ENCODE measurements around the gene S100A1. TPM values are rescaled to one million over a fixed set of nuclear protein-coding genes. Genes with fewer than 3 reads are reported as not detected.

Gene S100A1
- total RNA-seq, 1 donor from 2014 or later, result 1.2 TPM

DNA sequence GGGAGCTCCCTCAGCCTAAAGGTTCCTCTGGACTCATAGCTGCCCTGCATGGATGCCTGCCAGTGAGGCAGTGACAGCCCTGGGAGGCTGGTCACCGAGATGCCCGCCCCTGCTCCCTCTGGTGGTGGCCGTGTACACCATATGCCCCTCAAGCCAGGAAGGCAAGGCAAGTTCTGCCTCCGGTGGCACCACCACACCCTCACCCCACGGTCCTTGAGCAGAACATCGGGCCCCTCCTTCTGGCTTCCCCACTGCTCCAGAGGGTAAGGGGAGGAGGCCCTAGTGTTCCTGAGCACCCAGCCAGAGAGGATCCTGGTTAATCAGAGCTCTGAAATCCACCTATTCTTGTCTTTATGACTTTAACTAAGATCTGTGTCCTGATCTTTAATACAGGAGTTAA lies 10.6 kb upstream of the S100A1 start:
- H3K36me3 Mint-ChIP-seq (ENCODE audit: low read depth), result peaks cover 10% of the 10 kb centered on the region
- DNase-seq (ENCODE audit: low spot score), result peak; percentile 88
- TF ChIP-seq, protein P1, sequence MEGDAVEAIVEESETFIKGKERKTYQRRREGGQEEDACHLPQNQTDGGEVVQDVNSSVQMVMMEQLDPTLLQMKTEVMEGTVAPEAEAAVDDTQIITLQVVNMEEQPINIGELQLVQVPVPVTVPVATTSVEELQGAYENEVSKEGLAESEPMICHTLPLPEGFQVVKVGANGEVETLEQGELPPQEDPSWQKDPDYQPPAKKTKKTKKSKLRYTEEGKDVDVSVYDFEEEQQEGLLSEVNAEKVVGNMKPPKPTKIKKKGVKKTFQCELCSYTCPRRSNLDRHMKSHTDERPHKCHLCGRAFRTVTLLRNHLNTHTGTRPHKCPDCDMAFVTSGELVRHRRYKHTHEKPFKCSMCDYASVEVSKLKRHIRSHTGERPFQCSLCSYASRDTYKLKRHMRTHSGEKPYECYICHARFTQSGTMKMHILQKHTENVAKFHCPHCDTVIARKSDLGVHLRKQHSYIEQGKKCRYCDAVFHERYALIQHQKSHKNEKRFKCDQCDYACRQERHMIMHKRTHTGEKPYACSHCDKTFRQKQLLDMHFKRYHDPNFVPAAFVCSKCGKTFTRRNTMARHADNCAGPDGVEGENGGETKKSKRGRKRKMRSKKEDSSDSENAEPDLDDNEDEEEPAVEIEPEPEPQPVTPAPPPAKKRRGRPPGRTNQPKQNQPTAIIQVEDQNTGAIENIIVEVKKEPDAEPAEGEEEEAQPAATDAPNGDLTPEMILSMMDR (IDR thresholded peaks at IDR 0.05), result peak; percentile 81
- H3K4me3 Mint-ChIP-seq (ENCODE audit: unreplicated experiment), result no peak overlapping the region
- no peak overlapping the region for H3K27ac Mint-ChIP-seq (ENCODE audit: unreplicated experiment)
- H3K9me3 Mint-ChIP-seq (ENCODE audit: low read depth), result no peaks in the 10 kb centered on the region
- no peaks in the 10 kb centered on the region for H3K27me3 Mint-ChIP-seq (ENCODE audit: low read depth)
- peaks cover 9% of the 10 kb centered on the region for H3K4me1 Mint-ChIP-seq (ENCODE audit: low read depth)

DNA sequence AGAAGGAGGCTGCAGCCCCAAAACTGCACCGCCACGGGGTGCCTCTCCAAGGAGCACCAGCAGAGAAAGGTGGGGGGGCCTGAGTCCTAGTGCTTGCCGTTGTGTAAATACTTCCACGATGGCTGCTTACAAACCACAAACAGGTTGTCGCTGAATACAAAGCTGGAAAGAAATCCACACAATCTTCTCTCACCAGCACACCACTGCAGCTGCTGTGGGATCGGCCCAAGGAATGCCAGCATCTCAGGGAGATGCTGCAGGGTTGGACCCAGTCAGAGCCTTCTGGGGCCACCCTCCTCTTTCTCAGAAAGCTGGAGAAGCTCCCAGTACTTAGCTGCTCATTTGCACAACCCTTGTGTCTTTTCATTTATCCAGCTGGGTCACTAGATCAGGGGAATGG lies 9.1 kb upstream of the S100A1 start:
- TF ChIP-seq, protein P1 (IDR thresholded peaks at IDR 0.05), result no peak

DNA sequence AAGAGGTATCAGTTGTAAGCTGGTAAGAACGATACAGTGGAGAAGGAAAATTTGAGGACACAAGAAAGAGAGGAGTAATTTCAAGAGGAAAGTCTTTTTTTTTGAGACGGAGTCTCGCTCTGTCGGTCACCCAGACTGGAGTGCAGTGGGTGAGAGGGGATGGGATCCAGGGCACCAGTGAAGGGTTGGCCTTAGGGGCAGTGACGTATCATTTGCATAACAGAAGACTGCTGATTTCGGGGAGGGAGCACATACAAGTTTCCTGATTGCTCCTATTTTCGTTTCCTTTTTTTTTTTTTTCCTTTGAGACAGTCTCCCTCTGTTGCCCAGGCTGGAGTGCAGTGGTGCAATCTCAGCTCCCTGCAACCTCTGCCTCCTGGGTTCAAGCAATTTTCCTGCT lies 5.1 kb upstream of the S100A1 start:
- TF ChIP-seq, protein P1 (IDR thresholded peaks at IDR 0.05), result no peak
- no peak overlapping the region for H3K27ac Mint-ChIP-seq (ENCODE audit: unreplicated experiment)
- DNase-seq (ENCODE audit: low spot score), result no peak

More for the DNA sequence above, 9.1 kb upstream of the S100A1 start:
- Mint-ChIP-seq H3K4me3 (ENCODE audit: unreplicated experiment) (no peak overlapping the region), H3K27ac (ENCODE audit: unreplicated experiment) (no peak overlapping the region), H3K27me3 (ENCODE audit: low read depth) (no peaks in the 10 kb centered on the region), H3K36me3 (ENCODE audit: low read depth) (peaks cover 19% of the 10 kb centered on the region), H3K9me3 (ENCODE audit: low read depth) (no peaks in the 10 kb centered on the region), H3K4me1 (ENCODE audit: low read depth) (peaks cover 17% of the 10 kb centered on the region)
- peak; percentile 42 for DNase-seq (ENCODE audit: low spot score)

DNA sequence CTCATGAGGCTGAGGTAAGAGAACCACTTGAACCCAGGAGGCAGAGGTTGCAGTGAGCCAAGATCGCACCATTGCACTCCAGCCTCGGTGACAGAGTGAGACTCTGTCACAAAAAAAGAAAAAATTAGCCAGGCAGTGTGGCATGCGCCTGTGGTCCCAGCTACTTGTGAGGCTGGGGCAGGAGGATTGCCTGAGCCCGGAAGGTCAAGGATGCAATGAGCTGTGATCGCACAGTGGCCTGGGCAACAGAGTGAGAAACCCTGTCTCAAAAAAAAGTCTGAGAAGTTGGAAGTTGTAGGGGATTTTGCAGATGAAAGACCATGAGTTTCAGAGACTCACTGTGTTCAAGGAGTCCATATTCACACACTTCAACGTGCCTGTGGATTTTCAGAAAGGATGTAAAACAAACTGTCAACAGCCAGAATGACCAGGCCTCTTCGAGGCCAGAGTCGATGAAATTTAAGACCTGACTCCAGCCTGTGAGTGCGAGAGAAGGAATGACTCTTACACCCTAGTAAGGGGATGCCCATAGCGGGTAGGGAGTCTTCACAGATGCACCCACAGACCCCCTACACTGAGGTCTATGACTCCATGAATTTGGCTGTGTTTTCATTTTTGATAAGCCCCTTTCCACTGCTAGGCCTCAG lies 3.1 kb upstream of the S100A1 start:
- Mint-ChIP-seq H3K4me1 (ENCODE audit: low read depth) (peaks cover 59% of the 10 kb centered on the region), H3K9me3 (ENCODE audit: low read depth) (no peaks in the 10 kb centered on the region), H3K27ac (ENCODE audit: unreplicated experiment) (no peak overlapping the region), H3K4me3 (ENCODE audit: unreplicated experiment) (peak overlapping the region; percentile 86), H3K36me3 (ENCODE audit: low read depth) (peaks cover 13% of the 10 kb centered on the region), H3K27me3 (ENCODE audit: low read depth) (no peaks in the 10 kb centered on the region)
- TF ChIP-seq, protein P1 (IDR thresholded peaks at IDR 0.05), result no peak
- DNase-seq (ENCODE audit: low spot score), result peak; percentile 37

More for the DNA sequence above, 5.1 kb upstream of the S100A1 start:
- no peaks in the 10 kb centered on the region for H3K9me3 Mint-ChIP-seq (ENCODE audit: low read depth)
- peaks cover 46% of the 10 kb centered on the region for H3K4me1 Mint-ChIP-seq (ENCODE audit: low read depth)
- peaks cover 20% of the 10 kb centered on the region for H3K36me3 Mint-ChIP-seq (ENCODE audit: low read depth)
- no peaks in the 10 kb centered on the region for H3K27me3 Mint-ChIP-seq (ENCODE audit: low read depth)
- no peak overlapping the region for H3K4me3 Mint-ChIP-seq (ENCODE audit: unreplicated experiment)

DNA sequence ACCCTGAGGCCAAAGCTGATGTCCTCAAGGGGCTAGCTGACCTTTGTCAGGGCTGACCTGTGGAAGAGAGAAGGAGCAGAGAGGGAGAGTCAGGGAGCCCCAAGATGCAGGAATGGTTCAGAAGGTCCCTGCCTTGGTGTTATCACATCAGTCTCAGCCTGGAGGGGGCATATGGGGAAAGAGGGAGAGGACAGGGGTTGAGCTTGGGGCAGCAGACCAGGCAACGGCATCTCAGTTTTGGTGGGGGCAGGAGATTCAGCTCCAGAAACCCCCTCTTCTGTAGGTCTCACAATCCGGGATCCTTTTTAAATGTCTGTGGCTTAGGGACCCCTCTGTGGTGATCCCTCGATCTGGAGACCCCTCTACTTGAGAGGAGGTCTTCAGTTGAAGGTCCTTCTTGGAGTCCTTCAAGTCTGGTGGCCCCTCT lies 1.7 kb upstream of the S100A1 start:
- peak; percentile 13 for DNase-seq (ENCODE audit: low spot score)
- TF ChIP-seq, protein P1 (IDR thresholded peaks at IDR 0.05), result no peak
- H3K27ac Mint-ChIP-seq (ENCODE audit: unreplicated experiment), result peak overlapping the region; percentile 97
- H3K4me3 Mint-ChIP-seq (ENCODE audit: unreplicated experiment), result peak overlapping the region; percentile 86
- H3K4me1 Mint-ChIP-seq (ENCODE audit: low read depth), result peaks cover 71% of the 10 kb centered on the region
- no peaks in the 10 kb centered on the region for H3K27me3 Mint-ChIP-seq (ENCODE audit: low read depth)
- H3K36me3 Mint-ChIP-seq (ENCODE audit: low read depth), result peaks cover 11% of the 10 kb centered on the region
- H3K9me3 Mint-ChIP-seq (ENCODE audit: low read depth), result no peaks in the 10 kb centered on the region
